K562 (cell line): ENCODE measurements around the gene SYVN1. TPM values are rescaled to one million over a fixed set of nuclear protein-coding genes. Genes with fewer than 3 reads are reported as not detected.

Experiments used
- E2F6 ChIP-seq, 2 experiments: IDR thresholded peaks; 2 replicates each; pipeline ENCODE4 v1.6.1; 2011; ENCODE audit warnings: borderline replicate concordance in 1 of 2, control low read depth in 1 of 2, low read depth in 1 of 2, low read length in 1 of 2, mild to moderate bottlenecking in 1 of 2, mixed read lengths in 1 of 2, moderate library complexity in 1 of 2; ENCODE audit not compliant: insufficient read depth in 1 of 2, insufficient read length in 1 of 2, poor library complexity in 1 of 2, severe bottlenecking in 1 of 2; ENCODE audit errors: extremely low read depth in 1 of 2
- EWSR1 ChIP-seq: fragments of 450-650 bp; IDR thresholded peaks from 2 replicates; pipeline ENCODE4 v1.6.1; 2018; ENCODE audit warnings: borderline replicate concordance, mild to moderate bottlenecking, low read depth, moderate library complexity; ENCODE audit not compliant: partially characterized antibody
- FOS ChIP-seq: IDR thresholded peaks from 3 replicates; pipeline ENCODE4 v1.6.1; 2011; ENCODE audit not compliant: insufficient read length; ENCODE audit errors: extremely low read depth
- MBD1 ChIP-seq: fragments of 250-450 bp; sonication (Bioruptor Pico); IDR thresholded peaks from 2 replicates; pipeline ENCODE4 v1.8.0; 2022; ENCODE audit warnings: inconsistent platforms
- NR2F6 ChIP-seq: fragments of 450-650 bp; formaldehyde crosslinking; IDR thresholded peaks from 2 replicates; pipeline ENCODE4 v1.4.0; 2020; ENCODE audit warnings: mild to moderate bottlenecking
- PML ChIP-seq: IDR thresholded peaks from 2 replicates; pipeline ENCODE4 v1.6.1; 2012; ENCODE audit warnings: low read length, inconsistent platforms
- RBM25 ChIP-seq: fragments of 200-400 bp; formaldehyde crosslinking; IDR thresholded peaks from 2 replicates; pipeline ENCODE4 v1.6.1; 2018; ENCODE audit warnings: low read length, low read depth, moderate library complexity; ENCODE audit not compliant: severe bottlenecking
- SNRNP70 ChIP-seq: fragments of 200-400 bp; formaldehyde crosslinking; optimal IDR thresholded peaks from 2 replicates; pipeline ENCODE3; 2017; ENCODE audit warnings: low read depth, low read length
- ZBTB40 ChIP-seq, 2 experiments: fragments of 450-650 bp in 1 of 2; sonication (generic) in 1 of 2; formaldehyde crosslinking in 1 of 2; IDR thresholded peaks; 2 replicates each; pipeline versions ENCODE4 v1.7.1 to v1.9.0; 2016 to 2022; ENCODE audit warnings: inconsistent platforms in 1 of 2, mild to moderate bottlenecking in 1 of 2, missing genetic modification reagents in 1 of 2
- ZFP36 ChIP-seq: fragments of 150-350 bp; IDR thresholded peaks from 2 replicates; pipeline ENCODE4 v1.6.1; 2018; ENCODE audit warnings: low read length, low read depth; ENCODE audit not compliant: partially characterized antibody
- ZNF121 ChIP-seq: sonication (generic); formaldehyde crosslinking; conservative IDR thresholded peaks from 2 replicates; pipeline ENCODE4 v1.8.0; 2022; ENCODE audit warnings: missing genetic modification reagents
- ZNF165 ChIP-seq: fragments of 250-450 bp; sonication (Bioruptor Pico); IDR thresholded peaks from 2 replicates; pipeline ENCODE4 v1.4.0; 2020; ENCODE audit warnings: borderline replicate concordance
- ZNF316 ChIP-seq: fragments of 450-650 bp; IDR thresholded peaks from 2 replicates; pipeline ENCODE4 v1.6.1; 2016
- ZNF717 ChIP-seq: fragments of 250-450 bp; sonication (Bioruptor Pico); IDR thresholded peaks from 2 replicates; pipeline ENCODE4 v1.5.0; 2021
- ZSCAN32 ChIP-seq: fragments of 450-650 bp; formaldehyde crosslinking; IDR thresholded peaks from 2 replicates; pipeline ENCODE4 v1.4.0; 2020; ENCODE audit warnings: mild to moderate bottlenecking, moderate library complexity
- polyA plus RNA-seq, 8 experiments: library from polyadenylated mRNA; depleted of rRNA in 4 of 8; stranded (reverse) in 5 of 8; unstranded in 3 of 8; fragments of >200 nt; fragmentation: Nextera tagmentation in 2 of 8; fragmentation: Illumina TruSeq in 1 of 8; extraction: Ambion mirVana in 2 of 8; extraction: Trizol in 1 of 8; gene quantifications; 2 replicates each; pipeline versions ENCODE4 v1.2.1 to v1.2.3, GENCODE V29; 2011 to 2014; ENCODE audit warnings: inconsistent platforms in 1 of 8, missing spikeins in 1 of 8
- total RNA-seq, 7 experiments: library from RNA; depleted of rRNA in 6 of 7; stranded (reverse); fragments of >200 nt in 6 of 7; fragmentation: Illumina TruSeq in 2 of 7; extraction: Trizol in 2 of 7; gene quantifications; 2 replicates each; pipeline versions ENCODE4 v1.2.1 to v1.2.3, GENCODE V29; 2011 to 2021; ENCODE audit warnings: low replicate concordance in 1 of 7

Gene SYVN1
- total and polyA plus RNA-seq, 9 of the 15 experiments (the other 6 are each of a cell fraction or from before 2014, with no cell fraction given): 0.41 to 47.4 (median 9.9) TPM

GRCh38 chr11:65095974-65096806 lies 38.1 kb downstream of the SYVN1 start, which contains the start of gene VPS51 (continued):
- TF ChIP-seq ZBTB40 (IDR thresholded peaks at IDR 0.05): peak; percentile 100
- TF ChIP-seq ZBTB40 (CRISPR knock-in tag; IDR thresholded peaks at IDR 0.05): peak; percentile 100
- no peak for TF ChIP-seq ZSCAN32 (CRISPR knock-in tag)
- no peak for TF ChIP-seq MBD1 (CRISPR knock-in tag)
- TF ChIP-seq ZFP36: peak; percentile 41
- TF ChIP-seq PML: no peak; the same call in 1 of the 2 replicates
- TF ChIP-seq SNRNP70: no peak
- TF ChIP-seq ZNF717 (CRISPR knock-in tag): no peak
- TF ChIP-seq EWSR1: no peak
- no peak for TF ChIP-seq ZNF165
- no peak for TF ChIP-seq RBM25
- peak; percentile 30 to 37 for TF ChIP-seq E2F6 (IDR thresholded peaks at IDR 0.05; ENCODE audit: borderline replicate concordance in 1 of 2, extremely low read depth in 1 of 2, insufficient read depth in 1 of 2, insufficient read length in 1 of 2, low read depth in 1 of 2, low read length in 1 of 2, poor library complexity in 1 of 2, severe bottlenecking in 1 of 2)
- TF ChIP-seq FOS: no peak
- no peak for TF ChIP-seq ZNF316
- TF ChIP-seq ZNF121: no peak
- TF ChIP-seq NR2F6 (CRISPR knock-in tag): 0 out of 2 replicates have a peak, but pooled peaks have one; percentile 7
